ENCODE results near the gene CLOCK.

DNA sequence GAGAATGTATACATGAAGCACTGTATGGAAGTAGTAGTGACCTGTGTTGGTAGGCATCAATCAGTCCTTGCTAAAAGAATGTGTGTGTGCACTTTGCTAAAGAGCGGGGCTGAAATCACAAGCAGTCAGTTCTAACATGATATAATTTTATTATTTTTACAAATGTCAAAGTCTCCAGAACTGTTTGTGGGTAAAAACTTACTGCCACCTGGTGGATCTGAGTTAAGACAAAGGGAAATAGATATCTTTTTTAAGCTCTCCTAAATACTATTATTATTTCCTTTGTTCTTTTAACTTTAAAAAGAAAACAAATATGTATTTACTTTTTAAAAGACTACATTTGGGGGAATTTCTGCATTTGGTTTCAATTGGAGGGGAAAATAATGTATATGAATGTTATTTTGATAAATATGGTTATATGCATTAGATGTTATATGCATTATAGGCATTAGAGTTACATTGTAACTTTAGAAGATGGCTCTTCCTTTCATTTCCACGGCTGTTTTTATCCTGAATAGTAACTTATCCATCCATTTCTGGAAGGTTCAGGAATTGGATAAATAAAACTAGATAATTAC, 7.8 kb upstream of the CLOCK start:
- TF ChIP-seq POLR2A (IDR thresholded peaks at IDR 0.05; ENCODE audit: low read depth, low read length) (no peak), POU2F2 (IDR thresholded peaks at IDR 0.05; ENCODE audit: low read depth, low read length) (no peak)

Measured in GM12891 (cell line).